Measurements from ENCODE around the gene FRAS1. TPM values are rescaled to one million over a fixed set of nuclear protein-coding genes. Genes with fewer than 3 reads are reported as not detected.

FRAS1 gene
- total and polyA plus RNA-seq, 11 donors = 0.57 to 13.4 (median 3.2) TPM

DNA sequence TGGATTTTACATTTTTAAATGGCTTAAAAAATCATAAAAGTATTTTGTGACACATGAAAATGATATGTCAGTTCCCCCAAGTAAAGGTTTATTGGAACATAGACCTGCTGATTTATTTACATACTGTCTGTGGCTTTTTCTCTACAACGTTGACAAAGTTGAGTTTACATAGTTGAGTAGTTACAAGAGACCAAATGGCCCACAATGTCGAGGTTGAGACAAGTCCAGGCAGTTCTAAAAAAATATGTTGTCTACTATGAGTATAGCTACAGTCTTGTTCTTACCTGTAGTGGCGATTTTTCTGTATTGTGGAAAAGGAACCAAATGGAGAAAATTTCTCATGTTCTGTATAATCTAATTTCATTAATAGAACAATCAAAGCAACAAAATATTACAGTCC lies 163.2 kb downstream of the FRAS1 start:
- 77 to 88% (median 87%) methylated on average over 3 of the region's 3 CpGs for WGBS, 4 donors
- H3K36me3 ChIP-seq = no peaks in the 10 kb centered on the region
- DNase-seq (no peak), ATAC-seq (no peak)
- no peaks in the 10 kb centered on the region for H3K27me3 ChIP-seq
- H3K9me3 ChIP-seq = peaks cover 0 to 2% (median 0%) of the 10 kb centered on the region in 12 donors
- H3K27ac ChIP-seq = no peak overlapping the region
- intact Hi-C loops (cut with DNase I) = no loop called here
- no peaks in the 10 kb centered on the region for H3K4me1 ChIP-seq
- TF ChIP-seq POLR2A (IDR thresholded peaks at IDR 0.05) = no peak
- TF ChIP-seq, protein P1, sequence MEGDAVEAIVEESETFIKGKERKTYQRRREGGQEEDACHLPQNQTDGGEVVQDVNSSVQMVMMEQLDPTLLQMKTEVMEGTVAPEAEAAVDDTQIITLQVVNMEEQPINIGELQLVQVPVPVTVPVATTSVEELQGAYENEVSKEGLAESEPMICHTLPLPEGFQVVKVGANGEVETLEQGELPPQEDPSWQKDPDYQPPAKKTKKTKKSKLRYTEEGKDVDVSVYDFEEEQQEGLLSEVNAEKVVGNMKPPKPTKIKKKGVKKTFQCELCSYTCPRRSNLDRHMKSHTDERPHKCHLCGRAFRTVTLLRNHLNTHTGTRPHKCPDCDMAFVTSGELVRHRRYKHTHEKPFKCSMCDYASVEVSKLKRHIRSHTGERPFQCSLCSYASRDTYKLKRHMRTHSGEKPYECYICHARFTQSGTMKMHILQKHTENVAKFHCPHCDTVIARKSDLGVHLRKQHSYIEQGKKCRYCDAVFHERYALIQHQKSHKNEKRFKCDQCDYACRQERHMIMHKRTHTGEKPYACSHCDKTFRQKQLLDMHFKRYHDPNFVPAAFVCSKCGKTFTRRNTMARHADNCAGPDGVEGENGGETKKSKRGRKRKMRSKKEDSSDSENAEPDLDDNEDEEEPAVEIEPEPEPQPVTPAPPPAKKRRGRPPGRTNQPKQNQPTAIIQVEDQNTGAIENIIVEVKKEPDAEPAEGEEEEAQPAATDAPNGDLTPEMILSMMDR (IDR thresholded peaks at IDR 0.05) = no peak
- no peak overlapping the region for H3K4me3 ChIP-seq

DNA sequence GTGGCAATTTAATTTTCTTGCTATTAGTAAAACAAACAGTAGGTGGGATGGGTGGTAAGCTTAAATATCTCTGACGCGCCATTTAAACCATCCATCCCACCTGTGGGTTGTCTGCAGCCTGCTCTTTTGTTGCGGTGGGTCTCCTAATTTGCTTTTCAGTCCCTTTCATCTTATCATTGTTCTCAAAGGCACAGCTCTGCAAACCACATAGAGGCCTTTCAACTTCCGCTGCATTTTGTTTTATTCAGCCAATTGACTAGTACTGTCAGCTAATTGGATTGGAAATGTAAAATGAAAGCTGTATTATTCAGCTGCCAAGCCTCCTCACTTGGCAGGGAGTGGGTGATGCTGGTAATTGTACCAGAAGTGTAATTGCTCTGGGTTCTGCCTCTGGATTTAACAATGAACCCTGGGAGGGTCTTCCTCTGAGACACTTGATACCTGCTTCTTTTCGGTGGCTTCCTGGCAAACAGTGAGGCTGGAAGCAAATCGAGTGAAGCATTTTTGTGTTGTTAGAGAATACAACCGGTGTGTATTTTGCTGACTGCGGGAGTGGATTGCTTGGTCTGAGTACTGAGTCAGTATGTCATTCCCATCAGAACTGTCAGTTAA lies 165.6 kb downstream of the FRAS1 start:
- WGBS, 4 donors = 68 to 74% (median 69%) methylated on average over 8 of the region's 8 CpGs
- intact Hi-C loops (cut with DNase I) = no loop called here

DNA sequence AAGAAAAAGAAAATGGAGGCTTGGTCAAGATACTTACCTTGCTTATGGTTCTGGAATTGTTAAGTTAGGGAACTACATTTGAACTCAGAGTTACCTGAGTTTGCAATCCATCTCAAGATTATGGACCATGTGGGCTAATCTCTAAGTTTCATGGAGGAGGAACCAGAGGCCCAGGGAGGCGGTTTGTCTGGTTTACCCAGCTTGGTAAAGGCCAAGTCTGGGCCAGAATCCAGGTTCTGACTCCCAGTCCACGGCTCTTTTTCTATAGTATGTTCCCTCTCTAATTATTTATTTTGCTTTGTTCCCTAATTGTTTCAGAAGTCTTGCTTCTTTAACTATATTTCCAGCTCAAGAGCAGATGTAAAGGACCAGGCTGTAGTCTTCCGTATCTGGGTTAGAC lies 168.1 kb downstream of the FRAS1 start:
- no peak overlapping the region for H3K27ac ChIP-seq

More for the DNA sequence above, 165.6 kb downstream of the FRAS1 start:
- no peak for DNase-seq
- no peak for ATAC-seq
- H3K4me1 ChIP-seq = no peaks in the 10 kb centered on the region
- TF ChIP-seq, protein P1 (IDR thresholded peaks at IDR 0.05) = no peak
- TF ChIP-seq POLR2A (IDR thresholded peaks at IDR 0.05) = no peak
- no peaks in the 10 kb centered on the region for H3K27me3 ChIP-seq
- H3K27ac ChIP-seq = no peak overlapping the region
- H3K9me3 ChIP-seq = peaks cover 0 to 17% (median 2%) of the 10 kb centered on the region in 12 donors
- H3K4me3 ChIP-seq = no peak overlapping the region
- H3K36me3 ChIP-seq = no peaks in the 10 kb centered on the region

DNA sequence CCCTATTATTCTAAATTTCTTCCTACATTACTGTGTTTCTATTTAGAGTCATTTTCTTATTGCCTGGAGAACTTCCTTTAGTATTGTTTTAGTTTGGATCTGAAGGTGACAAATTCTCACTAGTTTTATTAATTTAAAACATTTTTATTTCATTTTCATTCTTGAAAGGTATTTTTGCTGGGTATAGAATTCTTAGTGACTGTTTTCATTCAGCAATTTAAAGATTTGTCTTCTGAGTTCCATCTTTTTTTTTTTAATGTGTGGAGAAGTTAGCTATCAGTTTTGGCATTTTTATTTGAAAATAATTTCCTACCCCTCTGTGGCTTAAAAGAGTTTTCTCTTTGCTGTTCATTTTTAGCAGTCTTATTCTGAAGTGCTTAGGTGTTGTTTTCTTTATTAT lies 169.2 kb downstream of the FRAS1 start:
- Histone ChIP-seq H3K36me3 (no peaks in the 10 kb centered on the region), H3K4me3 (no peak overlapping the region), H3K9me3 (peaks cover 0 to 17% (median 2%) of the 10 kb centered on the region in 12 donors), H3K27ac (no peak overlapping the region), H3K4me1 (no peaks in the 10 kb centered on the region), H3K27me3 (peaks cover 0 to 3% (median 0%) of the 10 kb centered on the region in 9 donors)
- TF ChIP-seq POLR2A (IDR thresholded peaks at IDR 0.05) = no peak
- TF ChIP-seq, protein P1 (IDR thresholded peaks at IDR 0.05) = no peak
- DNase-seq (no peak), ATAC-seq (no peak)
- intact Hi-C loops (cut with DNase I) = no loop called here

More for the DNA sequence above, 168.1 kb downstream of the FRAS1 start:
- no peak for ATAC-seq
- TF ChIP-seq, protein P1 (IDR thresholded peaks at IDR 0.05) = no peak
- TF ChIP-seq POLR2A (IDR thresholded peaks at IDR 0.05) = no peak
- no peak for DNase-seq
- no peaks in the 10 kb centered on the region for H3K36me3 ChIP-seq
- 90 to 91% (median 90%) methylated on average over 3 of the region's 3 CpGs for WGBS, 4 donors
- H3K4me3 ChIP-seq = no peak overlapping the region
- no peaks in the 10 kb centered on the region for H3K4me1 ChIP-seq
- intact Hi-C loops (cut with DNase I) = no loop called here
- H3K9me3 ChIP-seq = peaks cover 0 to 17% (median 2%) of the 10 kb centered on the region in 12 donors
- H3K27me3 ChIP-seq = peaks cover 0 to 3% (median 0%) of the 10 kb centered on the region in 9 donors

Data from heart left ventricle (tissue), 16 donors.